Diencephalon (tissue), 1 donor: ENCODE results near the gene GLO1. TPM values are rescaled to one million over a fixed set of nuclear protein-coding genes. Genes with fewer than 3 reads are reported as not detected.

Source experiments
- total RNA-seq: library from RNA; depleted of rRNA; stranded (reverse); fragments of >200 nt; gene quantifications from one replicate; pipeline ENCODE4 v1.2.3, GENCODE V29; 2014

The GLO1 gene
- 137 TPM for total RNA-seq

DNA sequence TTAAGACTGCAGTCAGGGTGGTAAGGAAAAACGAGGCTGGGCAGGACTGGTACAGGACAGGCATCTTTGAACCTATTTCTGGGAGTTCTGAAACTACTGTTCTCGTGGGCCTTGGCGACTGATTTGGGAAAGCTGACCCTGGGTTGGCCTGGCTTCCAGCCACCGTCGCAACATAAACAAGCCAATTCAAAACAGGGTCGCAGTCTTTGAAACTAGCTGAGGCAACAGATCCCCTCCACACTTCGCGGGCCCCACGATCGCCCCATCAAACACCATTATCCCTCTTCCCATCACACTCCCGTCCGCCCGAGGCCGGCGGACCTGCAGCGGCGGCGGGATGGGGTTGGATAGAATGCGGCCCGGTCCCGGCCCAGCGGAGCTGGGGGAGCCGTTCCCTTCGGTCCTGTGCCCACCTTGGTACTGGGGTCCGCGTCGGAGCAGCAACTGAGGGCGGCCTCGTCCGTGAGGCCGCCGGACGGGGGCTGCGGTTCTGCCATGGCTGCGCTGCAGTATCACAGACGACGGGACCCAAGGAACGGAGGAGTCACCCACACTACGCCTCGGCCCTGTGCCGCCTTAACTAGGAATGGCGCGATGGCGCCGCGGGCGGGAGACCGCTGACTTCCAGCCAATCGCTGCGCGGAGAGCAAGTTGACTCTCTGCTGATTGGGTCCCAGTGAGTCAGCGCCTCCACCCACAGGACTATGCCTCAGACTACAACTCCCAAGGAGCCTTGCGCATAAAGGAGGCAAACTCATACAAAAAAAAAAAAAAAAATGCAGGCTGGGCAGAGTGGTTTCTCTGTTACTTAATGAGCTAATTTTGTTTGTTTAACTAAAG lies at the start of gene GLO1:
Gene GLO1, minus strand, starts transcription at position 588 of the 840 bp plus-strand sequence. Its CDS starts 91 bp downstream, at position 497.

DNA sequence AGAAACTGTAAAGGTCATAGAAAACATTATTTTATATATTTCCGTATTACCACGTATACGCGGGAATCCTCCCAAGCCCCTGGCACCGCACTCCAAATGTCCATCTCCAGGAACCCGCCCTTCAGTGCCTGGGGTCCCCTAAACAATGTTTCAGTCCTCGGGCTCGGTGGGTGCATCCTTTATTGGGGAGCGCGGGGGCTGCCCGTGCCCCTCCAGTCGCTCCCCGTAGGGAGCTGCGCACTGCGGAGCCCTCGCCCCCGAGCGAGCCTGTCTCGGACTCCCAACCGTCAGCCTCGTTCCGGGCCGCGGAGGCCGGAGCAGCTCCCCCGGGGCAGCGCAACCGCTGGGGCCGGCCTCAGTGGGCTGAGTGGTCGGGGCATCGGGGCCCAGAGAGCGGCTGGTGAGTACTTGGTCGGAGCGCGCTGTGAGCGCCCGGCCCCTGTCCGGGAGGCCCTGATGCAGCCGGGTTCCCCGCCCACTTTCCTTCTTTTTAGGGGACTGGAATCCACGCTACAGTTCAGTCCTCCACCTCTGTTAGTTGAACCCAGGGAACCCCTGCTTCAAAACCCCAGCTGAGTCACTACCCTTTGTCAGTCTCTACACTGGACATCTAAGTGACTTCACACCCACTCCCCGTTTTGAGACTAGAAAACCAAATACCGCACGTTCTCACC lies 12.2 kb upstream of the GLO1 start, which contains the start of gene DNAH8:
Gene DNAH8, plus strand, starts transcription at position 296 of the 674 bp plus-strand sequence. CDS start 7,499 bp downstream, outside the sequence.

GRCh38 chr6:38639498-38640215 lies 63.3 kb downstream of the GLO1 start, which contains the start of gene BTBD9:
Gene BTBD9, minus strand, starts transcription at chr6:38639929.

Other genes with a start within 250 kb of the GLO1 start
- 34.4 TPM for gene BTBD9, start 63.2 kb downstream of the GLO1 start, total RNA-seq
- gene DNAH8, start 12.2 kb upstream of the GLO1 start, total RNA-seq = under 0.01 TPM